H1 (cell line): ENCODE data around the gene CPM. TPM values are rescaled to one million over a fixed set of nuclear protein-coding genes. Genes with fewer than 3 reads are reported as not detected.

ENCODE experiments used
- CTCF ChIA-PET: fragments of 300-600 bp; sonication (Branson Sonifier 250); formaldehyde crosslinking; loops from one replicate; lab custom pipeline; 2021; ENCODE audit not compliant: partially characterized antibody; lab: Charles Lee
- POLR2A ChIA-PET: fragments of 300-600 bp; sonication (Branson Sonifier 250); formaldehyde crosslinking; loops from one replicate; lab custom pipeline; 2021; ENCODE audit warnings: inconsistent platforms; ENCODE audit not compliant: partially characterized antibody; lab: Charles Lee
- DNase-seq, 2 experiments: peaks; one replicate each; pipeline versions ENCODE4 v3.0.0 to v3.0.0-alpha.2; 2010 to 2022; ENCODE audit warnings: low spot score in 2 of 2, low read depth in 1 of 2, mixed read lengths in 1 of 2
- FAIRE-seq: peaks from 2 replicates; lab custom pipeline; 2011; peaks lifted over from hg19 to GRCh38; lab: Jason Lieb, UNC
- H2AFZ ChIP-seq: 2 replicates; pipeline ENCODE4 v1.8.1; 2012; ENCODE audit warnings: low read length, inconsistent platforms
- H2AK5ac ChIP-seq: 2 replicates; pipeline ENCODE4 v1.6.1; 2013; ENCODE audit warnings: low read depth, low read length
- H2BK120ac ChIP-seq: replicated peaks from 2 replicates; pipeline ENCODE3; 2013; ENCODE audit warnings: low read depth, low read length, inconsistent platforms
- H2BK12ac ChIP-seq: 2 replicates; pipeline ENCODE4 v1.6.1; 2013; ENCODE audit warnings: low read depth, low read length
- H2BK15ac ChIP-seq: 2 replicates; pipeline ENCODE4 v1.6.1; 2013; ENCODE audit warnings: low read length
- H2BK20ac ChIP-seq: 2 replicates; pipeline ENCODE4 v1.6.1; 2013; ENCODE audit warnings: low read length
- H2BK5ac ChIP-seq: 2 replicates; pipeline ENCODE4 v1.6.1; 2013; ENCODE audit warnings: low read depth, low read length
- H3K14ac ChIP-seq: 2 replicates; pipeline ENCODE4 v1.6.1; 2013; ENCODE audit warnings: inconsistent platforms; ENCODE audit not compliant: insufficient read length
- H3K18ac ChIP-seq: 2 replicates; pipeline ENCODE4 v1.6.1; 2013; ENCODE audit warnings: low read length; ENCODE audit errors: extremely low read depth
- H3K23ac ChIP-seq: 2 replicates; pipeline ENCODE4 v1.6.1; 2013; ENCODE audit warnings: inconsistent platforms; ENCODE audit not compliant: insufficient read length
- H3K23me2 ChIP-seq: 2 replicates; pipeline ENCODE4 v1.6.1; 2013; ENCODE audit warnings: low read depth, low read length
- H3K27ac ChIP-seq: 2 replicates; pipeline ENCODE4 v1.6.1; 2011; ENCODE audit warnings: low read depth, low read length, inconsistent platforms
- H3K27me3 ChIP-seq, 4 experiments: replicated peaks in 1 of 4; 1 replicate in 1 of 4; 2 replicates in 3 of 4; pipeline versions ENCODE4 v1.6.1 to v1.8.1; 2011 to 2013; ENCODE audit warnings: low read length in 3 of 4, mild to moderate bottlenecking in 3 of 4, inconsistent platforms in 2 of 4, mixed read lengths in 2 of 4, moderate library complexity in 1 of 4; ENCODE audit not compliant: control insufficient read depth in 3 of 4, insufficient read depth in 3 of 4; ENCODE audit errors: extremely low read depth in 1 of 4
- H3K36me3 ChIP-seq, 4 experiments: 2 replicates each; pipeline versions ENCODE4 v1.6.1 to v1.8.1; 2011 to 2013; ENCODE audit warnings: mild to moderate bottlenecking in 4 of 4, low read length in 3 of 4, moderate library complexity in 2 of 4, control low read depth in 1 of 4, inconsistent platforms in 1 of 4; ENCODE audit not compliant: insufficient read depth in 4 of 4, control insufficient read depth in 2 of 4
- H3K4ac ChIP-seq: replicated peaks from 2 replicates; pipeline ENCODE3; 2013; ENCODE audit warnings: low read length, low read depth, mixed read lengths, inconsistent platforms; ENCODE audit not compliant: insufficient read length
- H3K4me1 ChIP-seq, 4 experiments: replicated peaks in 1 of 4; 1 replicate in 1 of 4; 2 replicates in 3 of 4; pipeline versions ENCODE4 v1.6.1 to v1.8.1; 2011 to 2013; ENCODE audit warnings: low read length in 3 of 4, inconsistent platforms in 2 of 4, mixed read lengths in 1 of 4; ENCODE audit not compliant: insufficient read depth in 4 of 4, control insufficient read depth in 3 of 4
- H3K4me2 ChIP-seq, 2 experiments: 2 replicates each; pipeline versions ENCODE4 v1.6.1 to v1.8.1; 2011 to 2013; ENCODE audit warnings: low read depth in 2 of 2, low read length in 2 of 2, control low read depth in 1 of 2, inconsistent platforms in 1 of 2, mild to moderate bottlenecking in 1 of 2; ENCODE audit not compliant: insufficient read depth in 1 of 2
- H3K4me3 ChIP-seq, 4 experiments: fragments of 200-600, 300-600 bp in 1 of 4; sonication (generic), shearing (Covaris generic), sonication (Bioruptor Twin) in 1 of 4; 2 replicates each; pipeline versions ENCODE4 v1.5.1 to v1.8.1; 2011 to 2016; ENCODE audit warnings: low read length in 4 of 4, low read depth in 3 of 4, control low read depth in 2 of 4, inconsistent platforms in 2 of 4, mild to moderate bottlenecking in 2 of 4, mixed read lengths in 1 of 4, moderate library complexity in 1 of 4; ENCODE audit not compliant: insufficient read depth in 2 of 4; ENCODE audit errors: extremely low read depth in 1 of 4
- H3K56ac ChIP-seq: replicated peaks from 2 replicates; pipeline ENCODE3; 2013; ENCODE audit warnings: low read depth, mild to moderate bottlenecking, mixed read lengths, low read length, inconsistent platforms; ENCODE audit not compliant: insufficient read length
- H3K79me1 ChIP-seq: 2 replicates; pipeline ENCODE4 v1.6.1; 2013; ENCODE audit warnings: low read depth, low read length, control low read depth
- H3K79me2 ChIP-seq, 2 experiments: 2 replicates each; pipeline versions ENCODE4 v1.6.1 to v1.8.1; 2012 to 2013; ENCODE audit warnings: low read length in 2 of 2, mild to moderate bottlenecking in 2 of 2, inconsistent platforms in 1 of 2; ENCODE audit not compliant: insufficient read depth in 2 of 2, control insufficient read depth in 1 of 2
- H3K9ac ChIP-seq, 4 experiments: replicated peaks in 1 of 4; 1 replicate in 1 of 4; 2 replicates in 3 of 4; pipeline versions ENCODE4 v1.6.1 to v1.8.1; 2011 to 2013; ENCODE audit warnings: low read depth in 3 of 4, low read length in 3 of 4, control low read depth in 2 of 4, mild to moderate bottlenecking in 2 of 4, moderate library complexity in 2 of 4, inconsistent platforms in 1 of 4; ENCODE audit errors: extremely low read depth in 1 of 4
- H3K9me3 ChIP-seq, 2 experiments: 2 replicates each; pipeline versions ENCODE4 v1.6.1 to v1.8.1; 2012 to 2013; ENCODE audit warnings: mild to moderate bottlenecking in 2 of 2, moderate library complexity in 2 of 2, control low read depth in 1 of 2, inconsistent platforms in 1 of 2, low read depth in 1 of 2, low read length in 1 of 2, mixed read lengths in 1 of 2; ENCODE audit not compliant: insufficient read depth in 2 of 2
- H4K20me1 ChIP-seq, 2 experiments: replicated peaks in 1 of 2; 2 replicates each; pipeline versions ENCODE3 to v1.8.1; 2011 to 2013; ENCODE audit warnings: inconsistent platforms in 2 of 2, low read length in 2 of 2, mild to moderate bottlenecking in 1 of 2; ENCODE audit not compliant: insufficient read depth in 2 of 2, control insufficient read depth in 1 of 2
- H4K5ac ChIP-seq: 2 replicates; pipeline ENCODE4 v1.6.1; 2013; ENCODE audit warnings: low read length, low read depth, mixed read lengths, inconsistent platforms; ENCODE audit not compliant: insufficient read length
- H4K8ac ChIP-seq: 2 replicates; pipeline ENCODE4 v1.8.0; 2013; ENCODE audit warnings: mild to moderate bottlenecking, moderate library complexity, low read length, inconsistent platforms; ENCODE audit not compliant: insufficient read depth; ENCODE audit errors: extremely low read depth
- H4K91ac ChIP-seq: replicated peaks from 2 replicates; pipeline ENCODE3; 2013; ENCODE audit warnings: low read length, mixed read lengths, inconsistent platforms; ENCODE audit not compliant: insufficient read length
- EGR1 ChIP-seq: IDR thresholded peaks from 2 replicates; pipeline ENCODE4 v1.6.1; 2011; ENCODE audit warnings: low read depth, low read length, borderline replicate concordance
- GABPA ChIP-seq: IDR thresholded peaks from 2 replicates; pipeline ENCODE4 v1.6.1; 2011; ENCODE audit warnings: mild to moderate bottlenecking, low read length, moderate library complexity, borderline replicate concordance; ENCODE audit not compliant: insufficient read depth
- JUN ChIP-seq: IDR thresholded peaks from 2 replicates; pipeline ENCODE4 v1.6.1; 2011; ENCODE audit warnings: low read depth, mild to moderate bottlenecking, improper control_type of control experiment, low read length
- JUND ChIP-seq: IDR thresholded peaks from 2 replicates; pipeline ENCODE4 v1.6.1; 2011; ENCODE audit warnings: mild to moderate bottlenecking, improper control_type of control experiment, low read length
- KDM1A ChIP-seq: fragments of 200-600, 300-600 bp; sonication (generic); IDR thresholded peaks from 2 replicates; pipeline ENCODE4 v1.7.1; 2016; ENCODE audit warnings: mild to moderate bottlenecking, low read length, borderline replicate concordance
- RXRA ChIP-seq: IDR thresholded peaks from 2 replicates; pipeline ENCODE4 v1.6.1; 2011; ENCODE audit warnings: low read depth, mild to moderate bottlenecking, low read length, moderate library complexity; ENCODE audit not compliant: insufficient read depth
- SP1 ChIP-seq: IDR thresholded peaks from 2 replicates; pipeline ENCODE4 v1.6.1; 2011; ENCODE audit warnings: low read depth, low read length
- TEAD4 ChIP-seq: IDR thresholded peaks from 2 replicates; pipeline ENCODE4 v1.6.1; 2012; ENCODE audit warnings: low read depth, low read length, inconsistent platforms, mixed read lengths
- WGBS, 2 experiments: shearing (Covaris generic) in 1 of 2; methylation state at CpG; one replicate each; pipeline versions ENCODE4 v1.1.6 to v1.1.7; 2013 to 2015; ENCODE audit warnings: low lambda C conversion rate in 2 of 2, mixed read lengths in 2 of 2, inconsistent platforms in 1 of 2, low coverage in 1 of 2, missing lambda C conversion rate in 1 of 2; ENCODE audit not compliant: insufficient replicate concordance in 2 of 2, insufficient coverage in 1 of 2, insufficient read length in 1 of 2; ENCODE audit errors: extremely low coverage in 1 of 2, missing lambda C conversion rate in 1 of 2; 5-methylcytosine and 5-hydroxymethylcytosine counted together
- polyA plus RNA-seq, 7 experiments: library from polyadenylated mRNA; depleted of rRNA in 3 of 7; stranded (reverse) in 5 of 7; unstranded in 2 of 7; fragments of >200 nt in 5 of 7; fragments of 200-250 nt in 2 of 7; gene quantifications; 1 replicate in 5 of 7; 2 replicates in 1 of 7; 4 replicates in 1 of 7; pipeline versions ENCODE4 v1.2.1 to v1.2.3, GENCODE V29; 2011 to 2013; ENCODE audit warnings: missing spikeins in 2 of 7, mixed read lengths in 2 of 7
- total RNA-seq: library from RNA; stranded (reverse); fragmentation: NEBNext Ultra II Directional; extraction: Animal tissue kit (Norgen Biotek cat#: 25700); gene quantifications from 2 replicates; pipeline ENCODE4 v1.2.1, GENCODE V29; 2021
- TF ChIP-seq, protein P1 (sequence below): IDR thresholded peaks from 2 replicates; pipeline ENCODE4 v1.6.1; 2012; ENCODE audit warnings: inconsistent platforms

Gene CPM
- total and polyA plus RNA-seq, 2 of the 8 experiments (the other 6 are each of a cell fraction or from before 2014, with no cell fraction given), result 0.33 to 3.1 TPM

- Histone ChIP-seq H3K27me3 (peaks cover 10 to 29% (median 24%) of the 10 kb centered on the region in 4 experiments), H3K27ac (no peak overlapping the region), H2BK120ac (no peak overlapping the region), H2AK5ac (no peak overlapping the region), H3K4me2 (no peak overlapping the region), H4K8ac (no peak overlapping the region), H3K56ac (no peak overlapping the region), H3K14ac (no peak overlapping the region), H2BK20ac (no peak overlapping the region), H3K4me3 (no peak overlapping the region), H3K79me1 (no peaks in the 10 kb centered on the region), H3K9me3 (no peaks in the 10 kb centered on the region), H4K5ac (no peak overlapping the region)
- WGBS, 2 experiments, result 89% methylated on average over 6 of the region's 6 CpGs; no CpG with 5 or more reads in 1 of the 2 experiments
- DNase-seq (no peak), FAIRE-seq (no peak)
- TF ChIP-seq JUN (no peak), SP1 (no peak), JUND (no peak), EGR1 (no peak), RXRA (no peak), GABPA (no peak), KDM1A (no peak), TEAD4 (no peak)
- TF ChIP-seq, protein P1, sequence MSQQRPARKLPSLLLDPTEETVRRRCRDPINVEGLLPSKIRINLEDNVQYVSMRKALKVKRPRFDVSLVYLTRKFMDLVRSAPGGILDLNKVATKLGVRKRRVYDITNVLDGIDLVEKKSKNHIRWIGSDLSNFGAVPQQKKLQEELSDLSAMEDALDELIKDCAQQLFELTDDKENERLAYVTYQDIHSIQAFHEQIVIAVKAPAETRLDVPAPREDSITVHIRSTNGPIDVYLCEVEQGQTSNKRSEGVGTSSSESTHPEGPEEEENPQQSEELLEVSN, result no peak
- TF ChIP-seq, all 59 proteins: peak for 0
- ChIA-PET POLR2A (no interaction called here), CTCF (no interaction called here)
- H3K4me1 ChIP-seq, result peaks cover 0 to 7% (median 1%) of the 10 kb centered on the region in 4 experiments; a peak in 5 of 7 replicates
- no peak overlapping the region for H3K9ac ChIP-seq
- no peak overlapping the region for H2BK12ac ChIP-seq
- H4K91ac ChIP-seq, result no peak overlapping the region
- no peak overlapping the region for H2AFZ ChIP-seq
- no peaks in the 10 kb centered on the region for H3K79me2 ChIP-seq
- H3K36me3 ChIP-seq, result no peaks in the 10 kb centered on the region
- H2BK15ac ChIP-seq, result no peak overlapping the region
- no peak overlapping the region for H2BK5ac ChIP-seq
- no peak overlapping the region for H3K4ac ChIP-seq
- H3K23me2 ChIP-seq, result peaks cover 12% of the 10 kb centered on the region
- H3K18ac ChIP-seq, result no peak overlapping the region
- no peak overlapping the region for H3K23ac ChIP-seq
- H4K20me1 ChIP-seq, result no peaks in the 10 kb centered on the region
Observed at GRCh38 chr12:68930178-68930577, 2.8 kb downstream of the CPM start.
